OCI-LY1 (cell line): ENCODE results near the gene LLGL2.

Source experiments
- CTCF ChIP-seq: fragments of 200-600 bp; sonication (generic), shearing (Covaris generic); IDR thresholded peaks from 2 replicates; pipeline ENCODE4 v1.5.1; 2017; ENCODE audit warnings: mild to moderate bottlenecking, antibody characterized with exemption, low read length, moderate library complexity, mixed read lengths
- EZH2 ChIP-seq: fragments of 200-600 bp; sonication (generic), shearing (Covaris generic); IDR thresholded peaks from 2 replicates; pipeline ENCODE4 v1.8.0; 2017; ENCODE audit warnings: borderline replicate concordance, mixed run types, mild to moderate bottlenecking, antibody characterized with exemption, low read length, moderate library complexity, mixed read lengths

- TF ChIP-seq CTCF (no peak), EZH2 (no peak)
Measured at GRCh38 chr17:75595284-75595919, 69.9 kb downstream of the LLGL2 start.
